ENCODE data around the gene FAM53B. TPM values are rescaled to one million over a fixed set of nuclear protein-coding genes. Genes with fewer than 3 reads are reported as not detected.
A peak's percentile ranks its signal among the peaks of the same experiment; 100 is the strongest.
"Not testable (repeated sequence)": the region's sequence is repeated elsewhere in the genome, so short reads cannot be mapped to it uniquely, and the experiment has no call there.

The FAM53B gene
- total RNA-seq, 1 donor from 2014 or later: 53.4 TPM

DNA sequence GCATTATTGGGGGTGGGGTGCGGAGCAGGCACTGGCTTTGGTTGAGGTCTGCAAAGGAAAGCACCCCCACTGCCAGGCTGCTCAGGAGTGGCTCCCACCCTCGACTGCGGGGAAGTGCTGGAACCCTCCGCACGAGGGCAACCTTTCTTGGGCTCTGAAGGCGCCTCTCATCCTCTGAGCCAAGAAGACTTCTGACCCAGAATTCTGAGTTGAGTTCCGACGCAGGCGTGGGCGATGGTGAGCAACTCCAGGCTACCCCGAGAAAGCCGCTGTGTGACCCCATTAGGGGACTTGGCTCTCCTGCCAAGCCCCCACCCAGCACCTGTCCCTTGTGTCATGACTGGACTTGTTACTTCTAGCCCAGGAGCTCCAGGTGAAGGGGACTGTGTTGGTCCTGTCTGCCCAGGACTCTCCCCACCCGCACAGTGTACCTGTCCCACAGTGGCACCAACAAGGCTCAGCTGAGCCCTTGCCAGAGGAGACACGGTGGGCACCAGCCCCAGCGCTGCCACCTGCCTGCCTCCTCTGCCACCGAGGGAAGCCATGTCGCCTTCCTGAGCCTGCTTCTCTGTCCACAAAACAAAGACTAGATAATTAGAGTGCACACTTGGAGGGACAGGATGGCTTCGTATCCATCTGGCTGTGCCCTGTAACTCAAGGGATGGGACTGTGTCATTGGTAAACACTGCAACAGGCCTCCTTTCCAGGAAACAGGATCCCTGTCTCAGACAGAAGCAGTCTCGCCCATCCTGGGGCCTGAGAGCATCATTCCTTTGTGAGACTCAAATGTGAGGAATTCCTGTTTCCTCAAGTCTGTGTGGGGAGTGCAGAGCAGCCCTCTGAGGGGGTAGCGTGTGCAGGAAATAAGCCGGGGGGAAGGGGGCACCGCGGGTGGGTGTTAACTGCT is 153.7 kb downstream of the FAM53B start:
- TF ChIP-seq, protein P1, sequence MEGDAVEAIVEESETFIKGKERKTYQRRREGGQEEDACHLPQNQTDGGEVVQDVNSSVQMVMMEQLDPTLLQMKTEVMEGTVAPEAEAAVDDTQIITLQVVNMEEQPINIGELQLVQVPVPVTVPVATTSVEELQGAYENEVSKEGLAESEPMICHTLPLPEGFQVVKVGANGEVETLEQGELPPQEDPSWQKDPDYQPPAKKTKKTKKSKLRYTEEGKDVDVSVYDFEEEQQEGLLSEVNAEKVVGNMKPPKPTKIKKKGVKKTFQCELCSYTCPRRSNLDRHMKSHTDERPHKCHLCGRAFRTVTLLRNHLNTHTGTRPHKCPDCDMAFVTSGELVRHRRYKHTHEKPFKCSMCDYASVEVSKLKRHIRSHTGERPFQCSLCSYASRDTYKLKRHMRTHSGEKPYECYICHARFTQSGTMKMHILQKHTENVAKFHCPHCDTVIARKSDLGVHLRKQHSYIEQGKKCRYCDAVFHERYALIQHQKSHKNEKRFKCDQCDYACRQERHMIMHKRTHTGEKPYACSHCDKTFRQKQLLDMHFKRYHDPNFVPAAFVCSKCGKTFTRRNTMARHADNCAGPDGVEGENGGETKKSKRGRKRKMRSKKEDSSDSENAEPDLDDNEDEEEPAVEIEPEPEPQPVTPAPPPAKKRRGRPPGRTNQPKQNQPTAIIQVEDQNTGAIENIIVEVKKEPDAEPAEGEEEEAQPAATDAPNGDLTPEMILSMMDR (IDR thresholded peaks at IDR 0.05; ENCODE audit: borderline replicate concordance): no peak
- peaks cover 19% of the 10 kb centered on the region for H3K4me1 ChIP-seq
- no peaks in the 10 kb centered on the region for H3K36me3 ChIP-seq
- no peaks in the 10 kb centered on the region for H3K27me3 ChIP-seq (ENCODE audit: low read depth)
- H3K27ac ChIP-seq (replicated peaks): no peak overlapping the region
- peak; percentile 5 for DNase-seq
- H3K4me3 ChIP-seq: no peak overlapping the region
- H3K9me3 ChIP-seq (replicated peaks): peaks cover 9% of the 10 kb centered on the region
- intact Hi-C loops (cut with micrococcal nuclease): no loop called here

DNA sequence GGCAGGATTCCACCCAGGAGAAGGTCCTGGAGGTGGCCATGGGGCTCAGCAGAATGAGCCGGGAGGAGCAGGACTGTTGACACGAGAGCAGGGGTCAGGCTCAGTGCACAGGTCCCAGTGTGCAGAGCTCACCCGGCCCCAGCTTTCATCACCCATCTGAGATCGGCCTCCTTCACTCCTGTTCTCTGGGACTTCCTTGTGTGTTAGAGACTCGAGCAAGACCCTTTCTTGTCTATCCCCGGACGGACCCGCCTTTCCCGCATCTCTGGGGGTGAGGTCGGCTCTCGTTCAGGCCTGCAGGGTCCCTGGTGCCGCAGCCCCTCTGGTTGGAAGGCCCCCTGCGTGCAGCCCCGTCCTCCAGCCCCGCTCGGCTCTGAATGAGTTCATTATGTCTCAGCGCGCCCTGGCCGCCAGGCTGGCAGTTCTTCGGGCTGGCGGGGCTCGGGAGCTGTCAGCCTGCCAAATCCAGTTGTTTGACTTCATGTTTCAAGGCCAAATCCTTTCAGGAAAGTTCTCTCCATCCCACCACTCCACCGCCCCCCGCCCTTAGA is 154.6 kb downstream of the FAM53B start:
- Histone ChIP-seq H3K27ac (replicated peaks) (peak overlapping the region; percentile 42), H3K4me1 (peaks cover 19% of the 10 kb centered on the region), H3K27me3 (ENCODE audit: low read depth) (no peaks in the 10 kb centered on the region), H3K4me3 (no peak overlapping the region), H3K36me3 (no peaks in the 10 kb centered on the region), H3K9me3 (replicated peaks) (peaks cover 9% of the 10 kb centered on the region)
- DNase-seq: no peak
- intact Hi-C loops (cut with micrococcal nuclease): no loop called here
- TF ChIP-seq, protein P1 (IDR thresholded peaks at IDR 0.05; ENCODE audit: borderline replicate concordance): no peak

DNA sequence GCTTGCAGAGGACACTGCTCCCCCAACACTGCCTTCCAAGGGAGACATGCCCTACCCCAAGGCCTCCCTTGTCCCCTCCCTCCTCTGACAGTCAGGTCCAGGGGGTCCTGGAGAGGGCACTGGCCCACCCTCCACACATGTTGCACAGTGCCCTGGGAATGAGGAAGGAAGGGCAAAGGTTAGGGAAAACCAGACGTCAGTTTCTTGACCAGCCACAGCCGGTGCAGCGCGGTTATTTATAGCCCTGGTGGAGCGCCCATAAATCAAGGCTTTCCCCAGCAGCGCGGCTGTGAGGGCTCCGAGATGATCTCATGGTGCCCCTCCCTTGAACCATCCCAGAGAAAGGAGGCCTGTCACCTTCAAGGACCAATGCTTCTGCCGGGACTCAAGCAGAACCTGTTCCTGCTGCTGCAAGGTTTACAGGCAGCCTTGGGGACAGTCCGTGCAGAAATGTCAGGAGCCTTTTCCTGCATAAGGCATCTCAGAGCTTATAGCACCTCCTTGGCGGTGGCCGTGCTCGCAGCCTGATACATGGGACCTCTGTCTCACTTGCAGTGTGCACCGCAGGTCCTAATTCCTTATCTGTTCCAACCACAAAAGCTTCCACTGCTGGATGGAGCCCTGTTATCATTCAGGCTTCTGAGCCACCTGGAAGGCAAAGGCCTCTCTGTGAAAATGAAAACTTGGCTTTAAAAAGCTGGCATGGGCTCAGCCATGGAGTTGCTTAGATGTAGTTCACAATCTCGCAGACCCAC is 155.3 kb downstream of the FAM53B start:
- TF ChIP-seq, protein P1 (IDR thresholded peaks at IDR 0.05; ENCODE audit: borderline replicate concordance): no peak
- H3K27me3 ChIP-seq (ENCODE audit: low read depth): no peaks in the 10 kb centered on the region
- no peaks in the 10 kb centered on the region for H3K36me3 ChIP-seq
- H3K4me3 ChIP-seq: no peak overlapping the region
- peak overlapping the region; percentile 42 for H3K27ac ChIP-seq (replicated peaks)
- intact Hi-C loops (cut with micrococcal nuclease): no loop called here
- H3K4me1 ChIP-seq: peaks cover 19% of the 10 kb centered on the region
- DNase-seq: peak; percentile 56
- H3K9me3 ChIP-seq (replicated peaks): peaks cover 9% of the 10 kb centered on the region

DNA sequence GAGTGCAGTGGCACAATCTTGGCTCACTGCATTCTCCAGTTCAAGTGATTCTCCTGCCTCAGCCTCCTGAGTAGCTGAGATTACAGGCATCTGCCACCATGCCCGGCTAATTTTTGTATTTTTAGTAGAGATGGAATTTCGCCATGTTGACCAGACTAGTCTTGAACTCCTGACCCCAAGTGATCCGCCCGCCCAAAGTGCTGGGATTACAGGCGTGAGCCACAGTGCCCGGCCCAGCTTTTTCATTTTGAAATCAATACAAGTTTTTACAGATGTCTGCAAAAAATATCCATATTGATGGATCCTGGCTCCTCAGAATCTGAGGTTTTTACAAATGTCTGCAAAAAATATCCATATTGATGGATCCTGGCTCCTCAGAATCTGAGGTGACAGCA is 155.8 kb downstream of the FAM53B start:
- H3K9me3 ChIP-seq (replicated peaks); H3K36me3 ChIP-seq; DNase-seq; intact Hi-C loops (cut with micrococcal nuclease); H3K27me3 ChIP-seq (ENCODE audit: low read depth); H3K4me3 ChIP-seq: not testable (repeated sequence)
- H3K27ac ChIP-seq (replicated peaks): peak overlapping the region; percentile 42
- H3K4me1 ChIP-seq: peaks cover 19% of the 10 kb centered on the region

DNA sequence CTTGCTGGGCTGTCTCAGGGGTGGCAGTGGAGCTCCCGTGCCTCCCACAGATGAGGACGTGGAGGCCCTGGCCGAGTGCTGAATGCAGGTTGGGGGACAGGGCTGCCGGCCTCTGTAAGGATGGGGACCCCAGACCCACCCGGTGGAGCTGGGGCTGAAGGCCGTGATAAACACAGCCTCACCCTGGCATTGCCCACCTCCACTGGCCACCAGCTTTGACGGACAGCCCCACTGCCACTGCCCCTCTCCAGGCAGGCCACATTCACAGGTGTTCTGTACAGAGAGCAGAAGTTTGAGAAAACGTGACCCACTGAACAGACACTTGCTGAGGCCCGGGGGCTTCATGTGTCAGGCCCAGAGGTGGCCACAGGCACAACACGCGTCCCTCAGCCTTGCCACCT is 156.4 kb downstream of the FAM53B start:
- H3K4me3 ChIP-seq: no peak overlapping the region
- peaks cover 19% of the 10 kb centered on the region for H3K4me1 ChIP-seq
- DNase-seq: no peak
- H3K9me3 ChIP-seq (replicated peaks): peaks cover 9% of the 10 kb centered on the region
- H3K36me3 ChIP-seq: no peaks in the 10 kb centered on the region
- TF ChIP-seq, protein P1 (IDR thresholded peaks at IDR 0.05; ENCODE audit: borderline replicate concordance): no peak
- intact Hi-C loops (cut with micrococcal nuclease): no loop called here
- H3K27me3 ChIP-seq (ENCODE audit: low read depth): no peaks in the 10 kb centered on the region
- H3K27ac ChIP-seq (replicated peaks): no peak overlapping the region
